Measurements from ENCODE around the gene NSF.

NSF gene

DNA sequence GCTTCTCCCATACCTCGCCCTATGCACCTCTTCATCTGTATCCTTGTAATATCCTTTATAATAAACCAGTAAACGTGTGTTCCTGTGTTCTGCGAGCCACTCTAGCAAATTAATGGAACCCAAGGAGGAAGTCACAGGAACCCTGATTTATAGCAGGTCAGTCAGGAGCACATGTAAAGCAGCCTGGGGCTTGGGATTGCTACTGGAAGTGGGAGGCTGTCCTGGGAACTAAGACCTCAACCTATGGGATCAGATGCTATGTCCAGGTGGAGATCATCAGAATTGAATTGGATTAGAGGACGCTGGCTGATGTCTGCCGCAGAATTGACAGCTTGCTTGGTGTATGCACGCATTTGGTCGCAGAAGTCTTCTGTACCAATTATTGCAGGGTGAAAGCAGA, 212.3 kb downstream of the NSF start:
- no peak for DNase-seq
- H3K4me1 ChIP-seq, result no peaks in the 10 kb centered on the region
- no peak overlapping the region for H3K4me3 ChIP-seq
- intact Hi-C loops (cut with DNase I; ENCODE audit: low total_unique reads), result no loop called here
- no peak overlapping the region for H3K27ac ChIP-seq
- H3K36me3 ChIP-seq, result no peaks in the 10 kb centered on the region
- TF ChIP-seq, protein P1, sequence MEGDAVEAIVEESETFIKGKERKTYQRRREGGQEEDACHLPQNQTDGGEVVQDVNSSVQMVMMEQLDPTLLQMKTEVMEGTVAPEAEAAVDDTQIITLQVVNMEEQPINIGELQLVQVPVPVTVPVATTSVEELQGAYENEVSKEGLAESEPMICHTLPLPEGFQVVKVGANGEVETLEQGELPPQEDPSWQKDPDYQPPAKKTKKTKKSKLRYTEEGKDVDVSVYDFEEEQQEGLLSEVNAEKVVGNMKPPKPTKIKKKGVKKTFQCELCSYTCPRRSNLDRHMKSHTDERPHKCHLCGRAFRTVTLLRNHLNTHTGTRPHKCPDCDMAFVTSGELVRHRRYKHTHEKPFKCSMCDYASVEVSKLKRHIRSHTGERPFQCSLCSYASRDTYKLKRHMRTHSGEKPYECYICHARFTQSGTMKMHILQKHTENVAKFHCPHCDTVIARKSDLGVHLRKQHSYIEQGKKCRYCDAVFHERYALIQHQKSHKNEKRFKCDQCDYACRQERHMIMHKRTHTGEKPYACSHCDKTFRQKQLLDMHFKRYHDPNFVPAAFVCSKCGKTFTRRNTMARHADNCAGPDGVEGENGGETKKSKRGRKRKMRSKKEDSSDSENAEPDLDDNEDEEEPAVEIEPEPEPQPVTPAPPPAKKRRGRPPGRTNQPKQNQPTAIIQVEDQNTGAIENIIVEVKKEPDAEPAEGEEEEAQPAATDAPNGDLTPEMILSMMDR (IDR thresholded peaks at IDR 0.05), result no peak
- no peaks in the 10 kb centered on the region for H3K9me3 ChIP-seq
- peaks cover 0 to 10% of the 10 kb centered on the region in 2 donors for H3K27me3 ChIP-seq

DNA sequence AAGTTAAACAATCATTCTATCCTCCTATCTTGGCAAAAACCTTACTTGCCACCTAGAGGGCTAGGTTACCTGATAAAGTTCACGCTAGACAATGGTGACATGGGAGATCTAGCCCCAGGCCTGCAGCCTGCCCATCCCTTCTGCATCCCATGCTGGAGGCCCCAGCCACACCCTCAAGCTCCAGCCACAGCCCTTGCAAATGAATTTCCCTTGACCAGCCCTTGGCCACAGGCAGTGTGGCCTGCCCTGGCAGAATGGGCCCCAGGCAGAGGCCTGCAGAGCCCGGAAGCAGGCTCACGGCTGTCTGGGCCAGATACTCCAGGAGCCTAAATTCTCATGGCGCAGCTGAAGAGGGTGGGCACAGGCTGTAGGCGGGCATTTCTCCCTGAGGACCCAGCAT, 213.1 kb downstream of the NSF start:
- no peak overlapping the region for H3K27ac ChIP-seq
- DNase-seq, result no peak
- intact Hi-C loops (cut with DNase I; ENCODE audit: low total_unique reads), result no loop called here
- no peaks in the 10 kb centered on the region for H3K36me3 ChIP-seq
- H3K4me3 ChIP-seq, result no peak overlapping the region
- peaks cover 0 to 15% of the 10 kb centered on the region in 2 donors for H3K27me3 ChIP-seq
- H3K4me1 ChIP-seq, result no peaks in the 10 kb centered on the region
- TF ChIP-seq, protein P1 (IDR thresholded peaks at IDR 0.05), result no peak
- no peaks in the 10 kb centered on the region for H3K9me3 ChIP-seq

DNA sequence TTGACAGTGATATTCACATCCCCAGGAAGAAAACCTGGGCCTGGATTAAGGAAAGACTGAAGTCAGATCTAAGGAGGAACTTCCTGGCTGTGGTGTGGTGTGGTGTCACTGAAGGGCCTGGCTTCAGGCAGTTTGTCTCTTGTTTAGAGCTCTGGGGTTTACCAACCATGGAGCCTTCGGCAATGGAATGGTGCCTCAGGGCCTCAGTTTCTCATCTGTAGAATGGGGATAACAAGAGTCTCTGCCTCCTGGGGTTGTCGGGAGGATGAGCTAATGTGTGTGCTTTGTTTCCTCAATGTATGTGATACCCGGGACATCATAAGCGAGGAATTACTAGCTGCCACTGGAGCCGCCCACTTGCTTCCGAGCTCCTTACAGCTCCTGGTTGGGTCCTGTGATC, 215.3 kb downstream of the NSF start:
- DNase-seq, result no peak
- Histone ChIP-seq H3K36me3 (no peaks in the 10 kb centered on the region), H3K9me3 (no peaks in the 10 kb centered on the region), H3K27me3 (peaks cover 0 to 15% of the 10 kb centered on the region in 2 donors), H3K27ac (no peak overlapping the region), H3K4me3 (no peak overlapping the region), H3K4me1 (no peaks in the 10 kb centered on the region)
- TF ChIP-seq, protein P1 (IDR thresholded peaks at IDR 0.05), result no peak
- intact Hi-C loops (cut with DNase I; ENCODE audit: low total_unique reads), result no loop called here
